Measurements from ENCODE around the gene PLA2G15.
A peak's percentile ranks its signal among the peaks of the same experiment; 100 is the strongest.

Gene PLA2G15

GRCh38 chr16:68233085-68233834 is 11.9 kb upstream of the PLA2G15 start:
- TF ChIP-seq, protein P1, sequence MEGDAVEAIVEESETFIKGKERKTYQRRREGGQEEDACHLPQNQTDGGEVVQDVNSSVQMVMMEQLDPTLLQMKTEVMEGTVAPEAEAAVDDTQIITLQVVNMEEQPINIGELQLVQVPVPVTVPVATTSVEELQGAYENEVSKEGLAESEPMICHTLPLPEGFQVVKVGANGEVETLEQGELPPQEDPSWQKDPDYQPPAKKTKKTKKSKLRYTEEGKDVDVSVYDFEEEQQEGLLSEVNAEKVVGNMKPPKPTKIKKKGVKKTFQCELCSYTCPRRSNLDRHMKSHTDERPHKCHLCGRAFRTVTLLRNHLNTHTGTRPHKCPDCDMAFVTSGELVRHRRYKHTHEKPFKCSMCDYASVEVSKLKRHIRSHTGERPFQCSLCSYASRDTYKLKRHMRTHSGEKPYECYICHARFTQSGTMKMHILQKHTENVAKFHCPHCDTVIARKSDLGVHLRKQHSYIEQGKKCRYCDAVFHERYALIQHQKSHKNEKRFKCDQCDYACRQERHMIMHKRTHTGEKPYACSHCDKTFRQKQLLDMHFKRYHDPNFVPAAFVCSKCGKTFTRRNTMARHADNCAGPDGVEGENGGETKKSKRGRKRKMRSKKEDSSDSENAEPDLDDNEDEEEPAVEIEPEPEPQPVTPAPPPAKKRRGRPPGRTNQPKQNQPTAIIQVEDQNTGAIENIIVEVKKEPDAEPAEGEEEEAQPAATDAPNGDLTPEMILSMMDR (conservative IDR thresholded peaks at IDR 0.05) = no peak
- peak overlapping the region; percentile 92 for H3K27ac ChIP-seq

DNA sequence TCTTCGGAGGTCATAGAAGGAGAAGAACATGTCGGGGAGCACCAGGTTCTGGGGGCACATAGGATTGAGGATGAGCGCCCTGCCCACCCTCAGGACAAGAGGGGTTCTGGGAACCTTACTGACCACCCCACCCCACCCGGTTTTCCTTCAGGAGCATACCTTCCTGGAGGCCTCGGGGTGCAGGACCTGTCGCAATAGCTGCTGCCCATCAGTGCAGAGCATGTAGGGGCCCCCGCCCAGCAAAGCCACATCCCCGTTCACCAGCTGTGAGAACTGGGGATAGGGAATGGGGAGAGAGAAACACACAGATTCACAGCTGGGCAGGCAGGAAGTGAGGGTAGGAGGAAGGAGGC is 11.4 kb upstream of the PLA2G15 start:
- TF ChIP-seq, protein P1 (conservative IDR thresholded peaks at IDR 0.05) = no peak
- peak overlapping the region; percentile 92 for H3K27ac ChIP-seq

GRCh38 chr16:68234188-68235107 is 10.7 kb upstream of the PLA2G15 start:
- H3K27ac ChIP-seq = peak overlapping the region; percentile 92
- TF ChIP-seq, protein P1 (conservative IDR thresholded peaks at IDR 0.05) = no peak

DNA sequence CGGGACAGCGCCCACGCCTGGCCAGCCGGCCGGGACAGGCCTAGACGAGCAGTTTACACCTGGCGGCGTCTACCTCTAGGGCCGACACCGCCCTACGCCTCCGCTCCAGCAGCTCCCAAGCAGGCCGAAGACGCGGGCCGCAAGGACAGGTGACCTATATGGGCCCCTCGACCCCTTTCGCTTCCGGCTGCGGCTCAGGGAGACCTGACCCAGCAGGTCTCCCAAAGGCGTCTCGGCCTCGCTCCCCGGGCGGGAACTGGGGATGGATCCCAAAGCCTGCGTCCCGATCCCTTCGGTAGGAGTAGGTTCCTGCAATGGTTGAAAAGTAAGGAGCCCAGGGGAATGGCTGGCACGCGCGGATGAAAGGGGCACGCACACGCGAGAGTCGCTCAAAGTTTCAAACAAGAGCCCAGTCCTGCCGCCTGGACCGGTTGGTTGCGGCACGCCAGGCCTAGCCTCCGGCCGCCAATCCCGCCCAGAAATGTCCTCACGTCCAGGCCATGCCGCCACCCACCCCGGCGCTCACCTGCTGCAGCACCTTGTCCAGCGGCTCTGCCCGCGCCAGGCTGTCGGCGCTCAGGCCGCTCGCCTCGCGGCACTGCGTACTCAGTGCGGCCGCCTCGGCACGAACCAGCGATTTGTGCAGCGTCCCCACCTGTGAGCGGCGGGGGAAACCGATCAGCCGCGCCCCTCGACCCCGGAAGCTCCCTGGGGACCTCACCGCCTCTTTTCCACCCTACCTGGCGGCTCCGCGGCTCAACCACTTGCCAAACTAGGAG is 9.9 kb upstream of the PLA2G15 start:
- TF ChIP-seq, protein P1 (conservative IDR thresholded peaks at IDR 0.05) = peak; percentile 42
- H3K27ac ChIP-seq = peak overlapping the region; percentile 92

- TF ChIP-seq, protein P1 (conservative IDR thresholded peaks at IDR 0.05) = no peak
- peak within 1 kb of the TSS; percentile 92 for H3K27ac ChIP-seq
These were observed 9.4 kb upstream of the PLA2G15 start, which contains the start of gene ESRP2 for GRCh38 chr16:68235887-68236136. TSS of gene ESRP2 (minus strand) at chr16:68236127. CDS start at chr16:68236045, 82 bp downstream.

DNA sequence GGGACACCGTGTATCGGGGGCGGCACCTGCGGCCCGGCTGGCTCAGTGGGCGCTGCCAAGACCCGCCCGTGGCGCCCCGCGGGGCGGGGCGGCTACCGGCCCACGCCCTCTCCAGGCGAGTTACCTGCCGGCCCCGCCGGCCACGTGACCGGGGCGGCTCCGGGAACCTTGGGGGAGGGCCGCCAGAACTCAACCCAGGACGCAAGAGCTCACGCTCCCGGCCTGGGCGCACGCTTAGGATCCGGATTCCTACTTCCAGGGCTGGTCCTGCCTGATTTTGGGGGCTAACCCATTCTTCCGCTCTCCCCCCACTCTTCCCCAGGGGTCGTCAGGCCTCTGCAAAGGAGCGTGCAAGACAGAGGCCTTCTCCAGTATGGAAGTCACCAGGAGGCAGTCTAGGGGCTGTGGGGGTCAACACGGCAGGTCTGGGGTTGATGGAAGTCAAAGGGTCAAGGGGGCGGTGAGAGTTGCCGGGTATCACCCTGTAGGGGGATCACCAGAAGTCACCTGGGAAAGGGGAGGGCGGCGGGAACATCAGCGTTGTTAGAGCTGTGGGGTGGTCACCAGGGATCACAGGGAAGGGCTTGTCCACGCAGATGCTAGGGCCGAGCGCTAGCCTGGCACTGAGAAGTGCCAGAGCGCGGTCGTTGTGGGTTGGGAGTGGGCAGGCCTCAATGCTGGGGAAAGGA is 8.9 kb upstream of the PLA2G15 start:
- TF ChIP-seq, protein P1 (conservative IDR thresholded peaks at IDR 0.05) = no peak
- H3K27ac ChIP-seq = peak overlapping the region; percentile 92
